H1 (cell line): ENCODE results near the gene LCLAT1. TPM values are rescaled to one million over a fixed set of nuclear protein-coding genes. Genes with fewer than 3 reads are reported as not detected.

Source experiments
- CTCF ChIA-PET: fragments of 300-600 bp; sonication (Branson Sonifier 250); formaldehyde crosslinking; loops from one replicate; lab custom pipeline; 2021; ENCODE audit not compliant: partially characterized antibody; lab: Charles Lee
- POLR2A ChIA-PET: fragments of 300-600 bp; sonication (Branson Sonifier 250); formaldehyde crosslinking; loops from one replicate; lab custom pipeline; 2021; ENCODE audit warnings: inconsistent platforms; ENCODE audit not compliant: partially characterized antibody; lab: Charles Lee
- DNase-seq, 2 experiments: peaks; one replicate each; pipeline versions ENCODE4 v3.0.0 to v3.0.0-alpha.2; 2010 to 2022; ENCODE audit warnings: low spot score in 2 of 2, low read depth in 1 of 2, mixed read lengths in 1 of 2
- FAIRE-seq: peaks from 2 replicates; lab custom pipeline; 2011; peaks lifted over from hg19 to GRCh38; lab: Jason Lieb, UNC
- H2AFZ ChIP-seq: 2 replicates; pipeline ENCODE4 v1.8.1; 2012; ENCODE audit warnings: low read length, inconsistent platforms
- H2AK5ac ChIP-seq: 2 replicates; pipeline ENCODE4 v1.6.1; 2013; ENCODE audit warnings: low read depth, low read length
- H2BK120ac ChIP-seq: replicated peaks from 2 replicates; pipeline ENCODE3; 2013; ENCODE audit warnings: low read depth, low read length, inconsistent platforms
- H2BK12ac ChIP-seq: 2 replicates; pipeline ENCODE4 v1.6.1; 2013; ENCODE audit warnings: low read depth, low read length
- H2BK15ac ChIP-seq: 2 replicates; pipeline ENCODE4 v1.6.1; 2013; ENCODE audit warnings: low read length
- H2BK20ac ChIP-seq: 2 replicates; pipeline ENCODE4 v1.6.1; 2013; ENCODE audit warnings: low read length
- H2BK5ac ChIP-seq: 2 replicates; pipeline ENCODE4 v1.6.1; 2013; ENCODE audit warnings: low read depth, low read length
- H3K14ac ChIP-seq: 2 replicates; pipeline ENCODE4 v1.6.1; 2013; ENCODE audit warnings: inconsistent platforms; ENCODE audit not compliant: insufficient read length
- H3K18ac ChIP-seq: 2 replicates; pipeline ENCODE4 v1.6.1; 2013; ENCODE audit warnings: low read length; ENCODE audit errors: extremely low read depth
- H3K23ac ChIP-seq: 2 replicates; pipeline ENCODE4 v1.6.1; 2013; ENCODE audit warnings: inconsistent platforms; ENCODE audit not compliant: insufficient read length
- H3K23me2 ChIP-seq: 2 replicates; pipeline ENCODE4 v1.6.1; 2013; ENCODE audit warnings: low read depth, low read length
- H3K27ac ChIP-seq: 2 replicates; pipeline ENCODE4 v1.6.1; 2011; ENCODE audit warnings: low read depth, low read length, inconsistent platforms
- H3K27me3 ChIP-seq, 4 experiments: replicated peaks in 1 of 4; 1 replicate in 1 of 4; 2 replicates in 3 of 4; pipeline versions ENCODE4 v1.6.1 to v1.8.1; 2011 to 2013; ENCODE audit warnings: low read length in 3 of 4, mild to moderate bottlenecking in 3 of 4, inconsistent platforms in 2 of 4, mixed read lengths in 2 of 4, moderate library complexity in 1 of 4; ENCODE audit not compliant: control insufficient read depth in 3 of 4, insufficient read depth in 3 of 4; ENCODE audit errors: extremely low read depth in 1 of 4
- H3K36me3 ChIP-seq, 4 experiments: 2 replicates each; pipeline versions ENCODE4 v1.6.1 to v1.8.1; 2011 to 2013; ENCODE audit warnings: mild to moderate bottlenecking in 4 of 4, low read length in 3 of 4, moderate library complexity in 2 of 4, control low read depth in 1 of 4, inconsistent platforms in 1 of 4; ENCODE audit not compliant: insufficient read depth in 4 of 4, control insufficient read depth in 2 of 4
- H3K4ac ChIP-seq: replicated peaks from 2 replicates; pipeline ENCODE3; 2013; ENCODE audit warnings: low read length, low read depth, mixed read lengths, inconsistent platforms; ENCODE audit not compliant: insufficient read length
- H3K4me1 ChIP-seq, 4 experiments: replicated peaks in 1 of 4; 1 replicate in 1 of 4; 2 replicates in 3 of 4; pipeline versions ENCODE4 v1.6.1 to v1.8.1; 2011 to 2013; ENCODE audit warnings: low read length in 3 of 4, inconsistent platforms in 2 of 4, mixed read lengths in 1 of 4; ENCODE audit not compliant: insufficient read depth in 4 of 4, control insufficient read depth in 3 of 4
- H3K4me2 ChIP-seq, 2 experiments: 2 replicates each; pipeline versions ENCODE4 v1.6.1 to v1.8.1; 2011 to 2013; ENCODE audit warnings: low read depth in 2 of 2, low read length in 2 of 2, control low read depth in 1 of 2, inconsistent platforms in 1 of 2, mild to moderate bottlenecking in 1 of 2; ENCODE audit not compliant: insufficient read depth in 1 of 2
- H3K4me3 ChIP-seq, 4 experiments: fragments of 200-600, 300-600 bp in 1 of 4; sonication (generic), shearing (Covaris generic), sonication (Bioruptor Twin) in 1 of 4; 2 replicates each; pipeline versions ENCODE4 v1.5.1 to v1.8.1; 2011 to 2016; ENCODE audit warnings: low read length in 4 of 4, low read depth in 3 of 4, control low read depth in 2 of 4, inconsistent platforms in 2 of 4, mild to moderate bottlenecking in 2 of 4, mixed read lengths in 1 of 4, moderate library complexity in 1 of 4; ENCODE audit not compliant: insufficient read depth in 2 of 4; ENCODE audit errors: extremely low read depth in 1 of 4
- H3K56ac ChIP-seq: replicated peaks from 2 replicates; pipeline ENCODE3; 2013; ENCODE audit warnings: low read depth, mild to moderate bottlenecking, mixed read lengths, low read length, inconsistent platforms; ENCODE audit not compliant: insufficient read length
- H3K79me1 ChIP-seq: 2 replicates; pipeline ENCODE4 v1.6.1; 2013; ENCODE audit warnings: low read depth, low read length, control low read depth
- H3K79me2 ChIP-seq, 2 experiments: 2 replicates each; pipeline versions ENCODE4 v1.6.1 to v1.8.1; 2012 to 2013; ENCODE audit warnings: low read length in 2 of 2, mild to moderate bottlenecking in 2 of 2, inconsistent platforms in 1 of 2; ENCODE audit not compliant: insufficient read depth in 2 of 2, control insufficient read depth in 1 of 2
- H3K9ac ChIP-seq, 4 experiments: replicated peaks in 1 of 4; 1 replicate in 1 of 4; 2 replicates in 3 of 4; pipeline versions ENCODE4 v1.6.1 to v1.8.1; 2011 to 2013; ENCODE audit warnings: low read depth in 3 of 4, low read length in 3 of 4, control low read depth in 2 of 4, mild to moderate bottlenecking in 2 of 4, moderate library complexity in 2 of 4, inconsistent platforms in 1 of 4; ENCODE audit errors: extremely low read depth in 1 of 4
- H3K9me3 ChIP-seq, 2 experiments: 2 replicates each; pipeline versions ENCODE4 v1.6.1 to v1.8.1; 2012 to 2013; ENCODE audit warnings: mild to moderate bottlenecking in 2 of 2, moderate library complexity in 2 of 2, control low read depth in 1 of 2, inconsistent platforms in 1 of 2, low read depth in 1 of 2, low read length in 1 of 2, mixed read lengths in 1 of 2; ENCODE audit not compliant: insufficient read depth in 2 of 2
- H4K20me1 ChIP-seq, 2 experiments: replicated peaks in 1 of 2; 2 replicates each; pipeline versions ENCODE3 to v1.8.1; 2011 to 2013; ENCODE audit warnings: inconsistent platforms in 2 of 2, low read length in 2 of 2, mild to moderate bottlenecking in 1 of 2; ENCODE audit not compliant: insufficient read depth in 2 of 2, control insufficient read depth in 1 of 2
- H4K5ac ChIP-seq: 2 replicates; pipeline ENCODE4 v1.6.1; 2013; ENCODE audit warnings: low read length, low read depth, mixed read lengths, inconsistent platforms; ENCODE audit not compliant: insufficient read length
- H4K8ac ChIP-seq: 2 replicates; pipeline ENCODE4 v1.8.0; 2013; ENCODE audit warnings: mild to moderate bottlenecking, moderate library complexity, low read length, inconsistent platforms; ENCODE audit not compliant: insufficient read depth; ENCODE audit errors: extremely low read depth
- H4K91ac ChIP-seq: replicated peaks from 2 replicates; pipeline ENCODE3; 2013; ENCODE audit warnings: low read length, mixed read lengths, inconsistent platforms; ENCODE audit not compliant: insufficient read length
- EGR1 ChIP-seq: IDR thresholded peaks from 2 replicates; pipeline ENCODE4 v1.6.1; 2011; ENCODE audit warnings: low read depth, low read length, borderline replicate concordance
- JUND ChIP-seq: IDR thresholded peaks from 2 replicates; pipeline ENCODE4 v1.6.1; 2011; ENCODE audit warnings: mild to moderate bottlenecking, improper control_type of control experiment, low read length
- SP2 ChIP-seq: IDR thresholded peaks from 2 replicates; pipeline ENCODE4 v1.6.1; 2012; ENCODE audit warnings: mild to moderate bottlenecking, low read length, inconsistent platforms
- WGBS, 2 experiments: shearing (Covaris generic) in 1 of 2; methylation state at CpG; one replicate each; pipeline versions ENCODE4 v1.1.6 to v1.1.7; 2013 to 2015; ENCODE audit warnings: low lambda C conversion rate in 2 of 2, mixed read lengths in 2 of 2, inconsistent platforms in 1 of 2, low coverage in 1 of 2, missing lambda C conversion rate in 1 of 2; ENCODE audit not compliant: insufficient replicate concordance in 2 of 2, insufficient coverage in 1 of 2, insufficient read length in 1 of 2; ENCODE audit errors: extremely low coverage in 1 of 2, missing lambda C conversion rate in 1 of 2; 5-methylcytosine and 5-hydroxymethylcytosine counted together
- polyA plus RNA-seq, 7 experiments: library from polyadenylated mRNA; depleted of rRNA in 3 of 7; stranded (reverse) in 5 of 7; unstranded in 2 of 7; fragments of >200 nt in 5 of 7; fragments of 200-250 nt in 2 of 7; gene quantifications; 1 replicate in 5 of 7; 2 replicates in 1 of 7; 4 replicates in 1 of 7; pipeline versions ENCODE4 v1.2.1 to v1.2.3, GENCODE V29; 2011 to 2013; ENCODE audit warnings: missing spikeins in 2 of 7, mixed read lengths in 2 of 7
- total RNA-seq: library from RNA; stranded (reverse); fragmentation: NEBNext Ultra II Directional; extraction: Animal tissue kit (Norgen Biotek cat#: 25700); gene quantifications from 2 replicates; pipeline ENCODE4 v1.2.1, GENCODE V29; 2021
- TF ChIP-seq, protein P1 (sequence below): IDR thresholded peaks from 2 replicates; pipeline ENCODE4 v1.6.1; 2012; ENCODE audit warnings: inconsistent platforms

The LCLAT1 gene
- total and polyA plus RNA-seq, 2 of the 8 experiments (the other 6 are each of a cell fraction or from before 2014, with no cell fraction given), result 7.6 to 22.0 TPM

- no peaks in the 10 kb centered on the region for H3K27me3 ChIP-seq
- no peak for FAIRE-seq
- TF ChIP-seq EGR1 (no peak), SP2 (no peak), JUND (no peak)
- TF ChIP-seq, protein P1, sequence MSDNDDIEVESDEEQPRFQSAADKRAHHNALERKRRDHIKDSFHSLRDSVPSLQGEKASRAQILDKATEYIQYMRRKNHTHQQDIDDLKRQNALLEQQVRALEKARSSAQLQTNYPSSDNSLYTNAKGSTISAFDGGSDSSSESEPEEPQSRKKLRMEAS, result no peak
Observed at GRCh38 chr2:30625701-30626100, 178.7 kb downstream of the LCLAT1 start.

More at GRCh38 chr2:30625701-30626100, 178.7 kb downstream of the LCLAT1 start:
- H3K9ac ChIP-seq, result no peak overlapping the region
- no peak overlapping the region for H3K23ac ChIP-seq
- 90% methylated on average over 3 of the region's 3 CpGs; no CpG with 5 or more reads in 1 of the 2 experiments for WGBS, 2 experiments
- H2BK15ac ChIP-seq, result no peak overlapping the region
- no peak overlapping the region for H2BK5ac ChIP-seq
- H3K4me3 ChIP-seq, result no peak overlapping the region
- peak overlapping the region; percentile 78 for H3K4ac ChIP-seq
- no peak overlapping the region for H2BK120ac ChIP-seq
- no peaks in the 10 kb centered on the region for H3K9me3 ChIP-seq
- no peak overlapping the region for H2BK12ac ChIP-seq
- no peak overlapping the region for H4K8ac ChIP-seq
- POLR2A ChIA-PET, result no interaction called here
- peaks cover 0 to 5% (median 2%) of the 10 kb centered on the region in 4 experiments; a peak in 1 of 7 replicates for H3K4me1 ChIP-seq
- no peak overlapping the region for H4K5ac ChIP-seq
- H3K36me3 ChIP-seq, result no peaks in the 10 kb centered on the region
- no peaks in the 10 kb centered on the region for H4K20me1 ChIP-seq
- no peak overlapping the region for H4K91ac ChIP-seq
- no peaks in the 10 kb centered on the region for H3K79me1 ChIP-seq
- H3K4me2 ChIP-seq, result no peak overlapping the region
- no peak overlapping the region for H3K56ac ChIP-seq
- H3K23me2 ChIP-seq, result no peaks in the 10 kb centered on the region
- DNase-seq, result no peak
- H2BK20ac ChIP-seq, result no peak overlapping the region
- no peak overlapping the region for H3K18ac ChIP-seq
- no peak overlapping the region for H3K27ac ChIP-seq
- CTCF ChIA-PET, result interaction anchor here (3.1 kb wide), 1 partner anchor 10 kb away, joined by 6 read pairs; no protein-coding TSS in a partner anchor
- H3K79me2 ChIP-seq, result no peaks in the 10 kb centered on the region
- H3K14ac ChIP-seq, result no peak overlapping the region
- H2AK5ac ChIP-seq, result no peak overlapping the region
- H2AFZ ChIP-seq, result no peak overlapping the region
